ENCODE data around the gene RGS3. TPM values are rescaled to one million over a fixed set of nuclear protein-coding genes. Genes with fewer than 3 reads are reported as not detected.

RGS3 gene
- polyA plus RNA-seq, 1 of the 3 experiments (the other 2 are of a cell fraction): 50.6 TPM

DNA sequence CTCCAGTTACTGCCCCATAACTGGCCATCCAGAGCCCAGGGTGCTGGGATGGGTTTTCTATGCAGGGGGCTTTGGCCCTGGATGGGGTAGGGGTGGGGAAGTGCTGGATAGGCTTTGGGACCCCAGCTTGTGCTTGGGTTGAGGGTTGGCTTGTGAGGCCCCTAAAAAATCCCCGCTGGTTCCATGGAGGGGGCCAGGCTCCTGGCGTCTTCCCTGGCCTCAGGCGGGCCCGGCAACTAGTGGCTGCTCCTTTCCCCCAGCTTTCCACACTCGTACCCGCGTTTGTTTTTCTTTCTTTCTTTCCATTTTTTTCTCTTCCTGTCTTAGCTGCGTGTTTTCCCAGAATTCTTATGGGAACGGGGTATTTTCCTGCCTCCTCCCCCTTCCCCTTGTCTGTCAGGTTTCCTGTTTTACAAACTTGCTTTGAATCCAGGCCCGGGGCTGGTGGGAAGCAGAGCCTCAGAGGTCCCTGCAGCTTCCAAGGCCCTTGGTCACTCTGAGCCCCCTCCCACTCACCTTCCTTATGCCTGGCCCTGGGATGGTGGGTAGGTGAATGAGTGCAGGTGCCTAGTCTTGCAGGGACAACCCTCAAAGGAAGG is 40.2 kb downstream of the RGS3 start (continued):
- TF ChIP-seq EZH2phosphoT487 (IDR thresholded peaks at IDR 0.05; ENCODE audit: borderline replicate concordance, low read depth): no peak

DNA sequence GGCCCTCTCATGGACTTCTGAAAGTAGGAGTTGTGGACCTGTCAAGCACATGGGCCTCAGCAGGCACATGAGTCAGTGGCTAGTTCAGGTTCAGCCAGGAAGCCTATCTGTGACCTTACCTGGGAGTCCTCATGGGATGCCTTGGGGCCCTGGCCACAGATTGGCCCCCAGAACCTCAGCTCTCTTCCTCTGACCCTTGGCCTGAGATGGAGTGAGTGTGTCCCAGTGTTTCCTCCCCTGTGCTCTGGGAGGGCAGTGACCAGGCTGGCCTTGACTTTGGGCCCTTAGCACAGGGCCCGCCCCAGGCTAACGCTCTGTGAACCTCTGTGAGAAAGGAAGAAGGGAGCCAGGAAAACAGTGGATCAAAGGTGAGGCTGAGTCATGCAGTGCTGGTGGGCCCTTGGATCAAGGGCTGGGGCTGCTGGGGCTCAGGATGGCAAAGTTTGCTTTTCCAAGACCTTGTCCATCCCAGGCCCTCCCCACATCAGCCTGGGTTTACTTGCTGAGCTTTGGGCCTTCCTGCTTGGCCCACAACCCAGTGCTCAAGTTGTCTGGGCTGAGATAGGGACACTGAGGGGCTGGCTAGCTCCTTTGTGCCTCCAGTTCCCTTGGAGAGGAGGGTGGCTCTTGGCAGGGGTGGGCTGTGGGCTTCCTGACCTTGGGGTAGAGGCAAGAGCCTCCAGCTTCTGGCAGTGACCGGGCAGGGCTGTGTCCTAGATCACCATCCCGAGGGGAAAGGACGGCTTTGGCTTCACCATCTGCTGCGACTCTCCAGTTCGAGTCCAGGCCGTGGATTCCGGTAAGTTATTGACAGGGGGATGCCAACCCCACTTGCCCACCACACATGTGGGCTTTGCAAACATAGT is 41.4 kb downstream of the RGS3 start:
- CTCF ChIA-PET: interaction anchor here (0.8 to 1.2 kb wide), 2 partner anchors 11 to 13 kb away, joined by 3 read pairs; no protein-coding TSS in a partner anchor
- WGBS (ENCODE audit: low lambda C conversion rate): 98% methylated on average over 9 of the region's 9 CpGs
- H3K9me2 ChIP-seq: no peaks in the 10 kb centered on the region
- no peak overlapping the region for H3K4me2 ChIP-seq
- POLR2A ChIA-PET: no interaction called here
- H3K27ac ChIP-seq (ENCODE audit: low read depth in 2 of 2, low read length in 1 of 2): no peak overlapping the region
- no peaks in the 10 kb centered on the region for H3K27me3 ChIP-seq (ENCODE audit: insufficient read depth)
- H3K79me2 ChIP-seq (ENCODE audit: insufficient read depth): no peaks in the 10 kb centered on the region
- H3K9ac ChIP-seq: no peak overlapping the region
- H3F3A ChIP-seq (replicated peaks; ENCODE audit: insufficient read depth): no peaks in the 10 kb centered on the region
- H3K4me1 ChIP-seq (ENCODE audit: control insufficient read depth in 1 of 2, insufficient read depth in 2 of 2, low read depth in 1 of 2, low read length in 1 of 2): peaks cover 0 to 11% of the 10 kb centered on the region in 2 experiments; a peak in 1 of 4 replicates
- H4K20me1 ChIP-seq (ENCODE audit: insufficient read depth): no peaks in the 10 kb centered on the region
- no peaks in the 10 kb centered on the region for H3K9me3 ChIP-seq
- TF ChIP-seq POLR2AphosphoS5 (IDR thresholded peaks at IDR 0.05; ENCODE audit: low read depth, low read length) (no peak), TAF1 (IDR thresholded peaks at IDR 0.05; ENCODE audit: borderline replicate concordance, low read depth, low read length) (no peak), NFIC (IDR thresholded peaks at IDR 0.05; ENCODE audit: borderline replicate concordance) (no peak), TEAD4 (IDR thresholded peaks at IDR 0.05; ENCODE audit: borderline replicate concordance, insufficient read depth) (no peak), ELF1 (IDR thresholded peaks at IDR 0.05) (no peak), FOXM1 (IDR thresholded peaks at IDR 0.05; ENCODE audit: low read depth) (no peak), GATA2 (CRISPR knock-in tag; IDR thresholded peaks at IDR 0.05) (no peak), MEF2A (IDR thresholded peaks at IDR 0.05; ENCODE audit: borderline replicate concordance, low read depth) (no peak), YY1 (IDR thresholded peaks at IDR 0.05; ENCODE audit: low read depth) (no peak), FOXJ3 (CRISPR knock-in tag; IDR thresholded peaks at IDR 0.05) (no peak), TCF12 (IDR thresholded peaks at IDR 0.05) (no peak), JUND (IDR thresholded peaks at IDR 0.05) (no peak)
- TF ChIP-seq, protein P1, sequence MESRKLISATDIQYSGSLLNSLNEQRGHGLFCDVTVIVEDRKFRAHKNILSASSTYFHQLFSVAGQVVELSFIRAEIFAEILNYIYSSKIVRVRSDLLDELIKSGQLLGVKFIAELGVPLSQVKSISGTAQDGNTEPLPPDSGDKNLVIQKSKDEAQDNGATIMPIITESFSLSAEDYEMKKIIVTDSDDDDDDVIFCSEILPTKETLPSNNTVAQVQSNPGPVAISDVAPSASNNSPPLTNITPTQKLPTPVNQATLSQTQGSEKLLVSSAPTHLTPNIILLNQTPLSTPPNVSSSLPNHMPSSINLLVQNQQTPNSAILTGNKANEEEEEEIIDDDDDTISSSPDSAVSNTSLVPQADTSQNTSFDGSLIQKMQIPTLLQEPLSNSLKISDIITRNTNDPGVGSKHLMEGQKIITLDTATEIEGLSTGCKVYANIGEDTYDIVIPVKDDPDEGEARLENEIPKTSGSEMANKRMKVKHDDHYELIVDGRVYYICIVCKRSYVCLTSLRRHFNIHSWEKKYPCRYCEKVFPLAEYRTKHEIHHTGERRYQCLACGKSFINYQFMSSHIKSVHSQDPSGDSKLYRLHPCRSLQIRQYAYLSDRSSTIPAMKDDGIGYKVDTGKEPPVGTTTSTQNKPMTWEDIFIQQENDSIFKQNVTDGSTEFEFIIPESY (IDR thresholded peaks at IDR 0.05; ENCODE audit: borderline replicate concordance, low read depth): no peak
- TF ChIP-seq, protein P2, sequence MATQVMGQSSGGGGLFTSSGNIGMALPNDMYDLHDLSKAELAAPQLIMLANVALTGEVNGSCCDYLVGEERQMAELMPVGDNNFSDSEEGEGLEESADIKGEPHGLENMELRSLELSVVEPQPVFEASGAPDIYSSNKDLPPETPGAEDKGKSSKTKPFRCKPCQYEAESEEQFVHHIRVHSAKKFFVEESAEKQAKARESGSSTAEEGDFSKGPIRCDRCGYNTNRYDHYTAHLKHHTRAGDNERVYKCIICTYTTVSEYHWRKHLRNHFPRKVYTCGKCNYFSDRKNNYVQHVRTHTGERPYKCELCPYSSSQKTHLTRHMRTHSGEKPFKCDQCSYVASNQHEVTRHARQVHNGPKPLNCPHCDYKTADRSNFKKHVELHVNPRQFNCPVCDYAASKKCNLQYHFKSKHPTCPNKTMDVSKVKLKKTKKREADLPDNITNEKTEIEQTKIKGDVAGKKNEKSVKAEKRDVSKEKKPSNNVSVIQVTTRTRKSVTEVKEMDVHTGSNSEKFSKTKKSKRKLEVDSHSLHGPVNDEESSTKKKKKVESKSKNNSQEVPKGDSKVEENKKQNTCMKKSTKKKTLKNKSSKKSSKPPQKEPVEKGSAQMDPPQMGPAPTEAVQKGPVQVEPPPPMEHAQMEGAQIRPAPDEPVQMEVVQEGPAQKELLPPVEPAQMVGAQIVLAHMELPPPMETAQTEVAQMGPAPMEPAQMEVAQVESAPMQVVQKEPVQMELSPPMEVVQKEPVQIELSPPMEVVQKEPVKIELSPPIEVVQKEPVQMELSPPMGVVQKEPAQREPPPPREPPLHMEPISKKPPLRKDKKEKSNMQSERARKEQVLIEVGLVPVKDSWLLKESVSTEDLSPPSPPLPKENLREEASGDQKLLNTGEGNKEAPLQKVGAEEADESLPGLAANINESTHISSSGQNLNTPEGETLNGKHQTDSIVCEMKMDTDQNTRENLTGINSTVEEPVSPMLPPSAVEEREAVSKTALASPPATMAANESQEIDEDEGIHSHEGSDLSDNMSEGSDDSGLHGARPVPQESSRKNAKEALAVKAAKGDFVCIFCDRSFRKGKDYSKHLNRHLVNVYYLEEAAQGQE (IDR thresholded peaks at IDR 0.05; ENCODE audit: low read depth, low read length): no peak
- TF ChIP-seq, protein P3, sequence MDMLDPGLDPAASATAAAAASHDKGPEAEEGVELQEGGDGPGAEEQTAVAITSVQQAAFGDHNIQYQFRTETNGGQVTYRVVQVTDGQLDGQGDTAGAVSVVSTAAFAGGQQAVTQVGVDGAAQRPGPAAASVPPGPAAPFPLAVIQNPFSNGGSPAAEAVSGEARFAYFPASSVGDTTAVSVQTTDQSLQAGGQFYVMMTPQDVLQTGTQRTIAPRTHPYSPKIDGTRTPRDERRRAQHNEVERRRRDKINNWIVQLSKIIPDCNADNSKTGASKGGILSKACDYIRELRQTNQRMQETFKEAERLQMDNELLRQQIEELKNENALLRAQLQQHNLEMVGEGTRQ (IDR thresholded peaks at IDR 0.05; ENCODE audit: borderline replicate concordance, low read depth, low read length): no peak
- TF ChIP-seq, protein P4, sequence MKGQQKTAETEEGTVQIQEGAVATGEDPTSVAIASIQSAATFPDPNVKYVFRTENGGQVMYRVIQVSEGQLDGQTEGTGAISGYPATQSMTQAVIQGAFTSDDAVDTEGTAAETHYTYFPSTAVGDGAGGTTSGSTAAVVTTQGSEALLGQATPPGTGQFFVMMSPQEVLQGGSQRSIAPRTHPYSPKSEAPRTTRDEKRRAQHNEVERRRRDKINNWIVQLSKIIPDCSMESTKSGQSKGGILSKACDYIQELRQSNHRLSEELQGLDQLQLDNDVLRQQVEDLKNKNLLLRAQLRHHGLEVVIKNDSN (IDR thresholded peaks at IDR 0.05; ENCODE audit: borderline replicate concordance, low read depth): no peak
- no peak overlapping the region for H2AFZ ChIP-seq (ENCODE audit: low read depth)
- no peaks in the 10 kb centered on the region for H3K36me3 ChIP-seq (replicated peaks in 1 of 2; ENCODE audit: control insufficient read depth in 1 of 2, insufficient read depth in 2 of 2, low read length in 1 of 2)
- DNase-seq: no peak
- H3K4me3 ChIP-seq (ENCODE audit: low read depth in 2 of 2, low read length in 1 of 2): no peak overlapping the region
